ENCODE data around the gene CDH4. TPM values are rescaled to one million over a fixed set of nuclear protein-coding genes. Genes with fewer than 3 reads are reported as not detected.

The CDH4 gene
- total RNA-seq, 1 donor: 0.18 TPM

DNA sequence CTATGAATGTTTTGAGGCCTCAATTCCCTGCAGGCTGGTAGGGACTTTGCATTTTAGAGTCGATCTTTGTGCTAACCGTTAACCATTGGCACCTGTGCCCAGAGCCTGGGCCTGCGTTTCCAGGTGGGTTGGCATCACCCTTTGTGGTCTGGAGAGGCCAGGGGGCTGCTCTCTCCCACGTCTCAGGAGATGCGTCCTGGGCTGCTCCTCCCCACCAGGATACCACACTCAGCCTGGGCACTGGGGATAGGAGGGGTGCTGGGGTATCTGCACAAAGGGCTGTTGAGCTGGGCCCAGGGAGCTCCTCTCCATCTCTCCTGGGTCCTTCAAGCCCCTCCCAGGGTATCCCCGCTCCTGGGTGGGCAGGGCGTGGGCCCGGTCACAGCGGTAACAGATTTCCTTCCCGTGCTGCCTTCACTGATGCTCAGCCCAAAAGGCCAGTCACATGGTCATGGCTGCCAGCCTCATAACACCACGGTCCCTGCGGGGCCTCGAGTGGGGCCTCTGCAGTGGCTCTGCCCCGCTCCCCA lies 547.4 kb downstream of the CDH4 start:
- DNase-seq (ENCODE audit: low read depth): no peak
- no peak overlapping the region for H3K4me3 ChIP-seq (ENCODE audit: low read depth, low read length)
- TF ChIP-seq, protein P1, sequence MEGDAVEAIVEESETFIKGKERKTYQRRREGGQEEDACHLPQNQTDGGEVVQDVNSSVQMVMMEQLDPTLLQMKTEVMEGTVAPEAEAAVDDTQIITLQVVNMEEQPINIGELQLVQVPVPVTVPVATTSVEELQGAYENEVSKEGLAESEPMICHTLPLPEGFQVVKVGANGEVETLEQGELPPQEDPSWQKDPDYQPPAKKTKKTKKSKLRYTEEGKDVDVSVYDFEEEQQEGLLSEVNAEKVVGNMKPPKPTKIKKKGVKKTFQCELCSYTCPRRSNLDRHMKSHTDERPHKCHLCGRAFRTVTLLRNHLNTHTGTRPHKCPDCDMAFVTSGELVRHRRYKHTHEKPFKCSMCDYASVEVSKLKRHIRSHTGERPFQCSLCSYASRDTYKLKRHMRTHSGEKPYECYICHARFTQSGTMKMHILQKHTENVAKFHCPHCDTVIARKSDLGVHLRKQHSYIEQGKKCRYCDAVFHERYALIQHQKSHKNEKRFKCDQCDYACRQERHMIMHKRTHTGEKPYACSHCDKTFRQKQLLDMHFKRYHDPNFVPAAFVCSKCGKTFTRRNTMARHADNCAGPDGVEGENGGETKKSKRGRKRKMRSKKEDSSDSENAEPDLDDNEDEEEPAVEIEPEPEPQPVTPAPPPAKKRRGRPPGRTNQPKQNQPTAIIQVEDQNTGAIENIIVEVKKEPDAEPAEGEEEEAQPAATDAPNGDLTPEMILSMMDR (IDR thresholded peaks at IDR 0.05; ENCODE audit: insufficient read depth, low read length): no peak

DNA sequence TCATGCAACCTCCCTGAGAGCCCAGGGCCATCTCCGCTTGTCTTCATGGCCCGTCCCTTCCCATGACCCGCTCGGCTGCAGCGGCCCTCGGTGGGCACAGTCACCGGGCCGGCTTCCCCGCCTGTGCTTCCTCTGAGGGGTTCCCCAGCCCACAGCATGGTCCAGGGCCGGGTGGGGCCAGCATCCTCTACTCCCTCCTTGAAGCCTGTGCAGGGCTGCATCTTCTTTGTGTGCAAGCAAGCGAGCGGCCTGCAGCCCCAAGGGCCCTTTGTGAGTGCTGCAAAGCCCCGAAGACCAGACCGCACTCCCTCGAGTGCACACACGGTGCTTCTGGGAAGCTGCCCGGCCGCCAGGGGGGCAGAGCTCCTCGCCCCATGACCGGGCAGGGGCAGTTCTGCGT lies 547.9 kb downstream of the CDH4 start:
- H3K4me3 ChIP-seq (ENCODE audit: low read depth, low read length): no peak overlapping the region
- TF ChIP-seq, protein P1 (IDR thresholded peaks at IDR 0.05; ENCODE audit: insufficient read depth, low read length): no peak
- DNase-seq (ENCODE audit: low read depth): no peak

DNA sequence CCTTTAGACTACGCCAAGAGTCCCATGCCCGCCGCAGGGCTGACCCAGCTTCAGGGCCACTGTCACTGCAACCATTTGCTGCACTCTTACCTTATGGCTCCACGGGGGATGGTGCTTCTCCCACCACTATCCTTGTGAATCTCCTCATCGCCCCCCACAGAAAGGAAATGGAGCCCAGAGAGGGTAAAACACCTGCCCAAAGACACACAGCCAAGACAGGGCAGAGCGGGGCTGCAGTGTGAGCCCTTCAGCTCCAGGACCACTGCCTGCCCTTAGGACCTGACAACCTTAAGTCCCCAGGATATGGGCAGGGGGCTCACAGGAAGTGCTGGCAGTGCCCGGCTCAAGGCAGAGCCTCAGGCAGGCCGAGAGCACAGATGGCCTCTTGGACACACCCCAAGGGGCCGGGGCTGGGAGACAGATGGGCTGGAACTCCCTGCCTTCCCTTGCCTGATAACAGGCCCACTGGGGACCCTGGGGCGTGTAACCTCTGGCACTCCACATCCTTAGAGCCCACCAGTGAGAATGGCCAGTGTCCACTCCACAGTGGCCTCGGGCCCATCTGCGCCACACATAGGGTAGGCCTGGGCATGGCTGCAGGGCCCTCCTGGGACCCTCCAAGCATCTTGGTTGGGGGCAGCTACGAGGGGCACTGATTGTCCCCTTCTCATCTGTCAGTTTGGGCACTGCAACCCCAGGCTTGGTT lies 548.5 kb downstream of the CDH4 start:
- no peak overlapping the region for H3K4me3 ChIP-seq (ENCODE audit: low read depth, low read length)
- no peak for DNase-seq (ENCODE audit: low read depth)
- TF ChIP-seq, protein P1 (IDR thresholded peaks at IDR 0.05; ENCODE audit: insufficient read depth, low read length): no peak

DNA sequence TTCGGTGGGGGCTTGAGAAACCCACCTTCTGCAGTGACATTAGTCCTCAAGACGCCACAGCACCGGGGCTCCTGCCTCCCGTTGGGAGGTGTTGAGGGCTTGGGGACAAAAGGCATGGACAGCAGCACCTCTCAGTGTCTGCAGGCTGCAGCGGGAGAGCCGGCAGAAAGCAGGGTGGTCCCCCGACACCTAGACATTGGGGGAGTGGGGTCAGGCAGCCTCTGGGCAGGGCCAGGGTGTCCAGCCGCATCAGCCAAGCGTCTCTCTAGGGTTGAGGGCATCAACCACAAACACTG lies 549.0 kb downstream of the CDH4 start:
- no peak for DNase-seq (ENCODE audit: low read depth)
- no peak overlapping the region for H3K4me3 ChIP-seq (ENCODE audit: low read depth, low read length)
- TF ChIP-seq, protein P1 (IDR thresholded peaks at IDR 0.05; ENCODE audit: insufficient read depth, low read length): no peak

DNA sequence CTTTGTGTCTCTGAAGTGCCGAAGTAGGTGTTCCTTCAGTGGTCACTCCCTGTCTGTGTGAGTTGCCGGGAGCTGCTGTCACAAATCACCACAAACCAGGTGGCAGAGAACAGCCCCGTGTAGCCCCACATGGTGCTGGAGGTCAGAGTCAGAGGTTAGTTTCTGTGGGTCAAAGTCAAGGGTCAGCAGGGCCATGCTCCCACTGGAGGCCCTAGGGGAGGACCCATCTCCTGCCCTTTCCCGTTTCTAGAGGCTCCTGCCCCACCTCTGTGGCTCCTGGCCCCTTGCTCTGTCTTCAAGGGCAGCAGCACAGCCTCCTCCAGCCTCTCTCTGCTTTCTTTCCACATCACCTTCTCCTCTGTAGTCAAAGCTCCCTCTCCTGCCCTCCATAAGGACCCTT lies 549.4 kb downstream of the CDH4 start:
- TF ChIP-seq, protein P1 (IDR thresholded peaks at IDR 0.05; ENCODE audit: insufficient read depth, low read length): no peak
- DNase-seq (ENCODE audit: low read depth): no peak
- H3K4me3 ChIP-seq (ENCODE audit: low read depth, low read length): no peak overlapping the region

DNA sequence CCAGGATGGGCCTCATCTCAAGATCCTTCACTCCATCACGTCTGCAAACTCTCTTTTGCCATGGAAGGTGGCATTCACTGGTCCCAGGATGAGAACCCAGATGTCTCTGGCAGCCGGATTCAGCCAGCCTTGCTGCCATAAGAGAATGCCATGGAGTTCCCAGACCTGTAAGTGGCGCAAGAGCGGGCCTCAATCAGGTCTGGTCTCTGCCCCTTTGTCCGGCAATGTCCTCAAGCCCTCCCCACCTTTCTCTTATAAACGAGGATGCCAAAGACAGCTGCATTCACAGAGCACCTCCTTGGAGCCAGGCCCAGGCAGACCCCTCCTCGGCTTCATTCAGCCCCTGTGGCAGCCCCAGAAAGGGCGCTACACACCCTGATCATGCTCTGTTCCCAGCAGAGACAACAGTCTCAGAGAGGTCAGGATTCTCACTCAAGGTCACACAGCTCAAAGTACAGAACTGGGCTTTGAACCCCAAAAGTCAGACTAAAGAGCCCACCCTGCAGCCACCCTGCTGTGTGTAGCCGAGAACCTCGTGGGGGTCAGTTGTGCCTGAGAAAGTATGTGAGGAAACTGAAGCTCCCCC lies 549.9 kb downstream of the CDH4 start:
- H3K4me3 ChIP-seq (ENCODE audit: low read depth, low read length): no peak overlapping the region
- TF ChIP-seq, protein P1 (IDR thresholded peaks at IDR 0.05; ENCODE audit: insufficient read depth, low read length): no peak
- DNase-seq (ENCODE audit: low read depth): no peak
